Large intestine (tissue), 3 donors: ENCODE results near the gene HPS4. TPM values are rescaled to one million over a fixed set of nuclear protein-coding genes. Genes with fewer than 3 reads are reported as not detected.
"Not testable (repeated sequence)": the region's sequence is repeated elsewhere in the genome, so short reads cannot be mapped to it uniquely, and the experiment has no call there.

Experiments used
- DNase-seq, 2 donors: peaks; one replicate each; pipeline versions ENCODE4 v3.0.0 to v3.0.0-alpha.2; 2013
- H3K27ac ChIP-seq: one replicate; pipeline ENCODE4 v1.5.1; 2013; ENCODE audit warnings: low read length
- H3K27me3 ChIP-seq: 2 replicates; pipeline ENCODE4 v1.6.1; 2013; ENCODE audit warnings: low read length; ENCODE audit not compliant: control insufficient read depth, insufficient read depth
- H3K36me3 ChIP-seq: 2 replicates; pipeline ENCODE4 v1.6.1; 2013; ENCODE audit warnings: low read length; ENCODE audit not compliant: control insufficient read depth, insufficient read depth
- H3K4me1 ChIP-seq: one replicate; pipeline ENCODE4 v1.6.1; 2013; ENCODE audit warnings: low read length; ENCODE audit not compliant: control insufficient read depth, insufficient read depth
- H3K4me3 ChIP-seq: one replicate; pipeline ENCODE4 v1.5.1; 2013; ENCODE audit warnings: low read length
- H3K9me3 ChIP-seq: one replicate; pipeline ENCODE4 v1.6.1; 2013; ENCODE audit warnings: mild to moderate bottlenecking, low read depth, low read length, moderate library complexity; ENCODE audit not compliant: control insufficient read depth
- WGBS: methylation state at CpG from one replicate; pipeline ENCODE4 v1.1.5; 2013; ENCODE audit warnings: low lambda C conversion rate; ENCODE audit not compliant: insufficient coverage; 5-methylcytosine and 5-hydroxymethylcytosine counted together
- polyA plus RNA-seq: library from polyadenylated mRNA; unstranded; fragments of 120-200 nt; gene quantifications from one replicate; pipeline ENCODE4 v1.2.1, GENCODE V29; 2013

The HPS4 gene
- polyA plus RNA-seq, 1 donor = 47.3 TPM

DNA sequence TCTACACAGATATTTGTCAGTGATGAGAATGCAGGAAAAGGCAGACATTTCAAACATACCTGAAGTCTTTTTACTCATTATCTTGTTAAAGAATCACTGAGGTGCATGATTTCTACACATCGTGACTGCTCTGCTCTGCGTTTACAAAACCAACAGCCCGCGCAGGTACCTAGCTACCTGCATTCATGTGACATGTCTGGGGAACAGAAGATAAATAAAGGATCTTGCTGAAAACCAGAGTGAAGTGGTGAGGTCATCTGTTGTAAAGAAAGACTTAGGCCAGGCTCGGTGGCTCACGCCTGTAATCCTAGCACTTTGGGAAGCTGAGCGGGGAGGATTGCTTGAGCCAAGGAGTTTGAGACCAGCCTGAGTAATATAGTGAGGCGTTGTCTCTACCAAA lies 38.8 kb downstream of the HPS4 start:
- H3K4me3 ChIP-seq = no peak overlapping the region
- H3K36me3 ChIP-seq = peaks cover 3% of the 10 kb centered on the region
- no peaks in the 10 kb centered on the region for H3K4me1 ChIP-seq
- no peak for DNase-seq
- H3K27ac ChIP-seq = no peak overlapping the region
- no peaks in the 10 kb centered on the region for H3K27me3 ChIP-seq
- H3K9me3 ChIP-seq = no peaks in the 10 kb centered on the region
- WGBS = no CpG with 5 or more reads among the region's 8 CpGs

- no peak for DNase-seq
- H3K9me3 ChIP-seq = no peaks in the 10 kb centered on the region
- H3K4me1 ChIP-seq = no peaks in the 10 kb centered on the region
- WGBS = 93% methylated on average over 3 of the region's 16 CpGs
- no peaks in the 10 kb centered on the region for H3K27me3 ChIP-seq
- H3K27ac ChIP-seq = no peak overlapping the region
- H3K4me3 ChIP-seq = no peak overlapping the region
- no peaks in the 10 kb centered on the region for H3K36me3 ChIP-seq
Observed at GRCh38 chr22:26443901-26444690, 39.5 kb downstream of the HPS4 start.

DNA sequence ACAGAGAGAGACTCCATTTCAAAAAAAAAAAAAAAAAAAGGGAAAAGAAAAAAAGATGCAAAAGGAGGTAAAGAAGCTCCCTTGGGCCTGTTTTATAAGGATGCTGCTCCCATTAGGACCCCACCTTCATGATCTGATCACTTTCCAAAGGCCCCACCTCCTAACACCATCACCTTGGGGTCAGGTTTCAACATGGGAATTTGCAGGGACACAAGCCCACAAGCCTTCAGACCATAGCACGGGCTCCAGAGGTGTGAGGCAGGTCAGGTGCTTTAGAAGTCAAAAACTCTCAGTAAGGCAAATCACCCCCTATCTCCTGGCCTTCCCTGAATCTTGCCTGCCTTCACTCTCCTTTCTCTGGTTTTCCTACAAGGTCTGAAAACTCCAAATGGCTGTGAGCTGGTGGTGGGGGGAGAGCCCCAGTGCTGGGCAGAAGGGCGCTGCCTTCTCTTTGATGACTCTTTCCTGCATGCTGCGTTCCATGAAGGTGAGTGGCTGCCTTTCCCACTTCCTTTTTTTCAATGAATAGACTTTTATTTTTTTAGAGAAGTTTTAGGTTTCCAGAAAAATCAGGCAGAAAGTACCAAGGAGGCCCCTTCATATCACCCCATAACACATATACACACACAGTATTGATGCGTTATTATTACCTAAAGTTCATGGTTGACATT lies 41.4 kb downstream of the HPS4 start:
- Histone ChIP-seq H3K4me1 (no peaks in the 10 kb centered on the region), H3K27me3 (no peaks in the 10 kb centered on the region), H3K27ac (no peak overlapping the region), H3K4me3 (no peak overlapping the region), H3K36me3 (no peaks in the 10 kb centered on the region), H3K9me3 (no peaks in the 10 kb centered on the region)
- DNase-seq = no peak
- 100% methylated on average over 2 of the region's 4 CpGs for WGBS

DNA sequence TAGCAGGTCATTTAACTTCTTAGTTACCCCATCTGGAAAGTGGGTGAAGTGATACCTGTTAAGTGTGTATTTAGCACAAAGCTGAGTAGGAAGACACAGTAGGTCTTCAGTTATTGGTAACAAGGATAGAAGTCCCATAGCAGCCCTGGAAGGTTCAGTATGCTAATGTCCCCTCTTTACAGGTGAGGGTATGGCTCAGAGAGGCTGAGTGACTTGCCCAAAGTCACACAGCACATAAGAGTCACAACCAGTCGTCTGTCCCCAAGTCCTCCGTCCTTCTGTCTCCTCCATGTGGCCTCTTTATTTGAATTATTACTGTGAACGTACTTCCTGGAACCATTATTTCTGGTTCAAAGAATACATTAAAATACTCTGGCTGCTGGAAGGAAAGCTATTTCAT lies 44.0 kb downstream of the HPS4 start:
- Histone ChIP-seq H3K4me1 (no peaks in the 10 kb centered on the region), H3K36me3 (no peaks in the 10 kb centered on the region), H3K9me3 (no peaks in the 10 kb centered on the region), H3K4me3 (no peak overlapping the region), H3K27me3 (no peaks in the 10 kb centered on the region), H3K27ac (no peak overlapping the region)
- DNase-seq = no peak
- WGBS = no CpG with 5 or more reads among the region's 3 CpGs

- not testable (repeated sequence) for H3K27ac ChIP-seq, H3K4me1 ChIP-seq, DNase-seq, H3K9me3 ChIP-seq, H3K4me3 ChIP-seq, H3K36me3 ChIP-seq, H3K27me3 ChIP-seq
- no CpG with 5 or more reads among the region's 3 CpGs for WGBS
Observed at GRCh38 chr22:26438776-26439175, 44.8 kb downstream of the HPS4 start.

GRCh38 chr22:26437694-26438392 lies 45.7 kb downstream of the HPS4 start:
- Histone ChIP-seq H3K27ac (no peak overlapping the region), H3K36me3 (no peaks in the 10 kb centered on the region), H3K9me3 (no peaks in the 10 kb centered on the region), H3K27me3 (no peaks in the 10 kb centered on the region), H3K4me1 (no peaks in the 10 kb centered on the region), H3K4me3 (no peak overlapping the region)
- no peak for DNase-seq
- WGBS = 100% methylated on average over 1 of the region's 14 CpGs

DNA sequence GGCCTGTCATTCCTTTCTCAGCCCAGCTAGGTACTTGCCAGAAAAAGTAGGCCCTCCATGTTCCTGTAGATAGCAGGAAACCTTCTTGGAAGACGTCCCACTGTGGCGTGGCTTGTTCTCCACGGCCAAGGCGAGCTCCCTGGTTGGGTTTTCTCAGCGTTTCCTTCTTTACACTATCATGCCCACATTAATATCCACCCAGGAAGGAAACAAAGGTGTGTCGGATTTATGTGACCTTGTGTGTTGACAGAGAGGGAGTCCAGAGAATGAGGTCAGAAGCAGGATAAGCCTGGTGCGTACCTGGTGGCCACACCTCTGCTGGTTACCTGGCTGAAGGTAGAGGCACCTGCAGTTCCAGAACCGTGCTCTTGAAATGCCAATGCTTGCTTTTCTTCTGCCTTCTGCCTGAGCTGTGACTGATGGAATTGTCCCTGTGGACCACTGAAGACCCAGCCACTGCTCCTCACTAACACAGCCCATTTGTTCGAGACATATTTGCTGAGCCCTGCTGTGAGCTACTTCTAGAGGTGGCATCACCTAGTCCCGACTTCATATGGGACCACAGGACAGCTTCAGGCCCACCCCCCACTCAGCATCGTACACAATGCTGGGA lies 46.6 kb downstream of the HPS4 start:
- no peaks in the 10 kb centered on the region for H3K36me3 ChIP-seq
- no peak overlapping the region for H3K4me3 ChIP-seq
- H3K9me3 ChIP-seq = no peaks in the 10 kb centered on the region
- H3K27me3 ChIP-seq = peaks cover 3% of the 10 kb centered on the region
- WGBS = no CpG with 5 or more reads among the region's 11 CpGs
- peak; percentile 57 to 79 for DNase-seq
- H3K27ac ChIP-seq = peak overlapping the region; percentile 42
- no peaks in the 10 kb centered on the region for H3K4me1 ChIP-seq

GRCh38 chr22:26435327-26436093 lies 48.1 kb downstream of the HPS4 start:
- no peaks in the 10 kb centered on the region for H3K9me3 ChIP-seq
- peaks cover 13% of the 10 kb centered on the region for H3K27me3 ChIP-seq
- H3K36me3 ChIP-seq = no peaks in the 10 kb centered on the region
- WGBS = 83% methylated on average over 3 of the region's 11 CpGs
- no peaks in the 10 kb centered on the region for H3K4me1 ChIP-seq
- H3K4me3 ChIP-seq = no peak overlapping the region
- no peak overlapping the region for H3K27ac ChIP-seq
- DNase-seq = no peak

DNA sequence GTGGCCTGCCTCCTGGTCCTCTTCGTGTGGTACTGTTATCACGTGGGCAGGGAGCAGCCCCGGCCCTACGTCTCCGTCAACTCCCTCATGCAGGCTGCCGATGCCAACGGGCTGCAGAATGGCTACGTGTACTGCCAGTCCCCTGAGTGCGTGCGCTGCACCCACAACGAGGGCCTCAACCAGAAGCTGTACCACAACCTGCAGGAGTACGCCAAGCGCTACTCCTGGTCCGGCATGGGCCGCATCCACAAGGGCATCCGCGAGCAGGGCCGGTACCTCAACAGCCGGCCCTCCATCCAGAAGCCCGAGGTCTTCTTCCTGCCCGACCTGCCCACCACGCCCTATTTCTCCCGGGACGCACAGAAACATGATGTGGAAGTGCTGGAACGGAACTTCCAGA lies 49.8 kb downstream of the HPS4 start:
- peaks cover 23% of the 10 kb centered on the region for H3K27me3 ChIP-seq
- no peak overlapping the region for H3K27ac ChIP-seq
- H3K4me1 ChIP-seq = peaks cover 2% of the 10 kb centered on the region
- no peaks in the 10 kb centered on the region for H3K36me3 ChIP-seq
- no peak for DNase-seq
- H3K4me3 ChIP-seq = no peak overlapping the region
- H3K9me3 ChIP-seq = no peaks in the 10 kb centered on the region
- 100% methylated on average over 4 of the region's 25 CpGs for WGBS
